Body of pancreas (tissue), 4 donors: ENCODE measurements around the gene ATG7.

ENCODE experiments used
- CTCF ChIP-seq, 7 experiments: fragments of 450-650 bp in 4 of 7; fragments of 200-600 bp in 3 of 7; sonication (generic) in 3 of 7; IDR thresholded peaks; one replicate each; pipeline ENCODE4 v1.5.1; 2016 to 2019; ENCODE audit warnings: antibody characterized with exemption in 7 of 7
- POLR2A ChIP-seq, 3 donors: fragments of 450-650 bp; IDR thresholded peaks; one replicate each; pipeline ENCODE4 v1.6.1; 2016; ENCODE audit warnings: antibody characterized with exemption in 3 of 3, mild to moderate bottlenecking in 2 of 3

- TF ChIP-seq CTCF (IDR thresholded peaks at IDR 0.05) (no peak), POLR2A (IDR thresholded peaks at IDR 0.05) (no peak)
Observed at GRCh38 chr3:11273891-11274291, 1.7 kb downstream of the ATG7 start.
